Measurements from ENCODE around the gene TMEM170B.

DNA sequence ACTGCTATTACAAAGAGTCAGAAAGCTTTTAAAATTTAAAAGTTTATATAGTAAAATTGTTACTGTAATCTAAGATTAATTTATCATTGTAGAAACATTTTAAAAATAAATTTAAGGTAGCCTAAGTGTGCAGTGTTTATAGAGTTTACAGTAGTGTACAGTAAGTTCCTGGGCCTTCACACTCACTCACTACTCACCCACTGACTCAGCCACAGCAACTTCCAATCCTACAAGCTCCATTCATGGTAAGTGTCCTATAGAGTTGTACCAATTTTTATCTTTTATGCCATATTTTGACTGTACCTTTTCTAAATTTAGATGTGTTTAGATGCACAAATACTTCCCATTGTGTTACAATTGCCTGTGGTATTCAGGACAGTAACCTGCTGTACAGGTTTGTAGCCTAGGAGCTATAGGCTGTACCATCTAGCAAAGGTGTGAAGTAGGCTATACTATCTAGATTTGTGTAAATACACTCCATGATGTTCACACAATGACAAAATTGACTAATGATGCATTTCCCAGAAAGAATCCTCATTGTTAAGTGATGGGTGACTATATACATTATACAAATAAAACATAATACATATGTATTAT is 10.2 kb upstream of the TMEM170B start:
- TF ChIP-seq, protein P1, sequence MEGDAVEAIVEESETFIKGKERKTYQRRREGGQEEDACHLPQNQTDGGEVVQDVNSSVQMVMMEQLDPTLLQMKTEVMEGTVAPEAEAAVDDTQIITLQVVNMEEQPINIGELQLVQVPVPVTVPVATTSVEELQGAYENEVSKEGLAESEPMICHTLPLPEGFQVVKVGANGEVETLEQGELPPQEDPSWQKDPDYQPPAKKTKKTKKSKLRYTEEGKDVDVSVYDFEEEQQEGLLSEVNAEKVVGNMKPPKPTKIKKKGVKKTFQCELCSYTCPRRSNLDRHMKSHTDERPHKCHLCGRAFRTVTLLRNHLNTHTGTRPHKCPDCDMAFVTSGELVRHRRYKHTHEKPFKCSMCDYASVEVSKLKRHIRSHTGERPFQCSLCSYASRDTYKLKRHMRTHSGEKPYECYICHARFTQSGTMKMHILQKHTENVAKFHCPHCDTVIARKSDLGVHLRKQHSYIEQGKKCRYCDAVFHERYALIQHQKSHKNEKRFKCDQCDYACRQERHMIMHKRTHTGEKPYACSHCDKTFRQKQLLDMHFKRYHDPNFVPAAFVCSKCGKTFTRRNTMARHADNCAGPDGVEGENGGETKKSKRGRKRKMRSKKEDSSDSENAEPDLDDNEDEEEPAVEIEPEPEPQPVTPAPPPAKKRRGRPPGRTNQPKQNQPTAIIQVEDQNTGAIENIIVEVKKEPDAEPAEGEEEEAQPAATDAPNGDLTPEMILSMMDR (IDR thresholded peaks at IDR 0.05): no peak
- TF ChIP-seq POLR2A (IDR thresholded peaks at IDR 0.05): no peak

Measured in uterus (tissue), 2 donors.